ENCODE results near the gene RPL26.

- TF ChIP-seq POLR2AphosphoS5 (IDR thresholded peaks at IDR 0.05; ENCODE audit: low read depth, low read length) (no peak), FOXP2 (optimal IDR thresholded peaks at IDR 0.05; ENCODE audit: borderline replicate concordance, extremely low read depth, extremely low read length, insufficient read depth) (no peak), TAF1 (IDR thresholded peaks at IDR 0.05; ENCODE audit: borderline replicate concordance, insufficient read depth, low read length) (no peak), SIN3A (IDR thresholded peaks at IDR 0.05; ENCODE audit: borderline replicate concordance, insufficient read depth, low read length) (no peak)
- TF ChIP-seq, protein P1, sequence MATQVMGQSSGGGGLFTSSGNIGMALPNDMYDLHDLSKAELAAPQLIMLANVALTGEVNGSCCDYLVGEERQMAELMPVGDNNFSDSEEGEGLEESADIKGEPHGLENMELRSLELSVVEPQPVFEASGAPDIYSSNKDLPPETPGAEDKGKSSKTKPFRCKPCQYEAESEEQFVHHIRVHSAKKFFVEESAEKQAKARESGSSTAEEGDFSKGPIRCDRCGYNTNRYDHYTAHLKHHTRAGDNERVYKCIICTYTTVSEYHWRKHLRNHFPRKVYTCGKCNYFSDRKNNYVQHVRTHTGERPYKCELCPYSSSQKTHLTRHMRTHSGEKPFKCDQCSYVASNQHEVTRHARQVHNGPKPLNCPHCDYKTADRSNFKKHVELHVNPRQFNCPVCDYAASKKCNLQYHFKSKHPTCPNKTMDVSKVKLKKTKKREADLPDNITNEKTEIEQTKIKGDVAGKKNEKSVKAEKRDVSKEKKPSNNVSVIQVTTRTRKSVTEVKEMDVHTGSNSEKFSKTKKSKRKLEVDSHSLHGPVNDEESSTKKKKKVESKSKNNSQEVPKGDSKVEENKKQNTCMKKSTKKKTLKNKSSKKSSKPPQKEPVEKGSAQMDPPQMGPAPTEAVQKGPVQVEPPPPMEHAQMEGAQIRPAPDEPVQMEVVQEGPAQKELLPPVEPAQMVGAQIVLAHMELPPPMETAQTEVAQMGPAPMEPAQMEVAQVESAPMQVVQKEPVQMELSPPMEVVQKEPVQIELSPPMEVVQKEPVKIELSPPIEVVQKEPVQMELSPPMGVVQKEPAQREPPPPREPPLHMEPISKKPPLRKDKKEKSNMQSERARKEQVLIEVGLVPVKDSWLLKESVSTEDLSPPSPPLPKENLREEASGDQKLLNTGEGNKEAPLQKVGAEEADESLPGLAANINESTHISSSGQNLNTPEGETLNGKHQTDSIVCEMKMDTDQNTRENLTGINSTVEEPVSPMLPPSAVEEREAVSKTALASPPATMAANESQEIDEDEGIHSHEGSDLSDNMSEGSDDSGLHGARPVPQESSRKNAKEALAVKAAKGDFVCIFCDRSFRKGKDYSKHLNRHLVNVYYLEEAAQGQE (IDR thresholded peaks at IDR 0.05; ENCODE audit: insufficient read depth in 1 of 2, low read depth in 2 of 2, low read length in 2 of 2), result no peak
Observed at GRCh38 chr17:8406174-8406573, 23.2 kb upstream of the RPL26 start.

All from PFSK-1 (cell line).